ENCODE data around the gene GREB1.

The GREB1 gene

DNA sequence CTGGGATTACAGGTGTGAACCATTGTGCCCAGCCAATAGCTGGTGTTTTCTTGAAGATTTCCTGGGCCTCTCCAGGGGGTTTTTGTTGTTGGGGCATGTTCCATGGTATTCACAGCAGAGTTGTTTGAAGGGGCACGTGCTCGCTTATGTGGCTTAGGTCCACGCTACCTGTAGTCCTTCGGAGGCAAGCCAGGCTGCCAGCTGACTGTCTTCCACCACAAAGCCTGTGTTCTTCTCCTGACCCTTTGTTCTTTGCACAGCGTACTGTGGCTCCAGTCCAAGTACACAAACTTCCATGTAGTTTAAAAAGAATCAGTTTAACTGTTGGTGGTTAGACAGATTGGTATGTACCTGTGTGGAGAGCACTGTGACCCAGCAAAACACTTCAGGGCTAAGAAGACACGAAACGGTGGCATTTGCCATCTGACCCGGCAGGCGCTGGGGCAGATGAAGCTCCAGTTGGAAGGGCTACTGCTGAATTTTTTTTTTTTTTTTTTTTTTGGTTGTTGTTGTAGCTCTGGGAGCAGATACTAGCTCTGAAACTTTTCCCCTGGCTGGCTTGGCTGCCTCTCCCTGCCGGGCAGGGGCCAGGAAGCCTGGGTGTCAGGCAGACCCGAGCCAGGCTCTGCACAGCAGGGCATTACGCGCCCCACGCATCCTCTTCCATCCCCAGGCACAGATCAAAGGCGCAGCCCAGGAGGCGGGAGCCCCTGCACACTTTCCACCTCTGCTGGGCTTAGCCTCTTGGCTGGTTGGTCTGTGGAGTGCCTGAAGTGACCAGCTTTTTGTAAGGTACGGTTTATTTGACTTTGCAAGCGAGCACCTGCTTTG is 5.7 kb downstream of the GREB1 start:
- peak; percentile 38 for DNase-seq

DNA sequence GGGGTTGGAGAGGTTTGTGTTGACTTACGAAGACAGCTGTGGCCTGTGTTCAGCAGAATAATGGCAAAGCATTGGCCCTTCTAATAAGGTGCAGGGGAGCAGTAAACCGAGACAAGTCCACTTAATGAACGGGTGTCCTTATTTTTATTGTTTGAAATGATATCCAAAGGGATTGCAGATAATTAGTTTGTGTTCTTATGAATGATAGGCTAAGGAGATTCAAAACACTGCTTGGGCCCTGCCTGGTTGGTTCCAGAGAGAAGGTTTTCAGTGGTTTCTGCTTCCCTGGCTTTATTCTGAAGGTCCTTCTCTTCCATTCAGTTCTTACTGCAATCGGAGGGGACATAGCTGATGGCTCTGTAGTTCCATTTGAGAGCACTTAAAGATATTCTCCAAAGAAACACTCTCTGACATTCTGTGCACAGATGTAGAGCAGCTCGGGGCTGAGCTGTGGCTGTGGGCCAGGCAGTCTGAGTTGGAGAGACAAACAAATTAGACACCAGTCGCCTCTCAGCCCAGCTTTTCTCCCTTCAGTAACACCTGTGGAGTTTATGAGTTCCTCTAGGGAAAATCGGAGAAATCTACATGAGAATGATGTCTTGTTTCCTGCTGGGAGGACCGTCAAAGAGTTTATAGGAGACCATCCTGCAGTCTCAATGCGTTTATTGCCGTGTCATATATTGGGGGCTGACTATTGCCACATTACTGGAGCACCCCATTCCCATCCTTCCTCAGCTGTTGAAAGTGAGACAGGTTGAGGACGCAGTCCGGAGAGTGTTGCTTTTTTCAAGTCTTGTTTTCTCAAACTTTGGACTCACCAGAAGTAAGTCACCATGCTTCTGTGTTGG is 6.5 kb downstream of the GREB1 start:
- DNase-seq: peak; percentile 93

DNA sequence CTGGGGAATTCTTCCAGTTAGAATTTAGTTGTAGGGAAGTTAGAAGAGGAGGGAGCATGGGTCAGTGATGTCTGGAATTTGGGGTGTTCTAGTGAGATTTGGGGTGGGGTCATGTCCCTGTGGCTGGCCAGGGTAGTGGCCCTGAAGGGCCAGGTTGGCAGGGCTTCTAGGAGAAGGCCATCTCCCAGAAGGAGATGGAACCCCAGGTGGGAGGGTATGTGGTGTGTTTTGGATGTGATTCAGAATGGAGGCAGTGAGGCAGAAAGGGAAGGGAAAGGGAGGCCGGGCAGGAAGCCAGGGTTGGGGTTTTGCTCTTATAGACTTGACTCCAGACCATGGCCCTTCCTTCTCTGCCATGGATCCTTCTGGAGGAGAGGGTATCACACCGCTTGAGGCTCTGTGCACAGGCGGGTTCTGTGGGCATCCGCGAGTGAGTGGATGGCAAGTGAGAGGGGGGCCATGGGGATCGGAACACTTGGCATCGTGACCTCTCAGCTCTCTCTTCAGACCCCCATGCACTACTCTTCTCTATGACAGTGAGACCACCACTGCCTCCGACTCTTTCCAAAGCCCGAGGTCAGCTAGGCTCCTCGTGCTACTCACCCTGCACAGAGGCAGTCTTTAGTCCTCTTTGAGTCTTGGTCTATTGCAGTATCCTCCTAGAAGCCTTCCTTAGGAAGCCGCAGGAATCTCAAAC is 7.3 kb downstream of the GREB1 start:
- DNase-seq: peak; percentile 40

DNA sequence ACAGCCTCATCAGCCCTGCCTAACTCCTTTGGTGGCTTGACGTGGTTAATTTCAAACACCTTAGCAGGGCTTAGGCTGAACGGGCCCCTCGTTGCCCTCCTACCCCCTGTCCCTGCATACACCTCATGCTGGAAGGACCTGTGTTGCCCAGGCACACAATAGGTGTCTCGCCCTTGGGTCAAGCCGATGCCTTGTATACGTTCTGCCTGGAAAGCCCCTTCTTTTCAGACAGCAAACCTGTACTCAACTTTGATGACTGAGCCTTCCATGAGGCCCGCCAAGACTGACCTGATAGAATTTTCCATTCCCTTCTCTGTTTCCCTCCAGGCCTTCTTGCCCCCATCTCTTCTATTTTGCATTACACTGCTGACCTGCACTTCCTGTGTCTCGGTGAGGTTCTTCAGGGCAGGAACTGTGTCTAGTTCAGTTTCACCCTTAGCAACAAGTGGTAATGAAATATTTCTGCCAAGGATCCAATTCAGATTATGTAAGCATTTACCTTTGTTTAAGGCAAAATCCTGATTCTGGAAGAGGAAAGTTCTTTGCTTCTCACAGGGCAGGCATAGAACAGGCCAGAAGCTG is 7.9 kb downstream of the GREB1 start:
- no peak for DNase-seq

DNA sequence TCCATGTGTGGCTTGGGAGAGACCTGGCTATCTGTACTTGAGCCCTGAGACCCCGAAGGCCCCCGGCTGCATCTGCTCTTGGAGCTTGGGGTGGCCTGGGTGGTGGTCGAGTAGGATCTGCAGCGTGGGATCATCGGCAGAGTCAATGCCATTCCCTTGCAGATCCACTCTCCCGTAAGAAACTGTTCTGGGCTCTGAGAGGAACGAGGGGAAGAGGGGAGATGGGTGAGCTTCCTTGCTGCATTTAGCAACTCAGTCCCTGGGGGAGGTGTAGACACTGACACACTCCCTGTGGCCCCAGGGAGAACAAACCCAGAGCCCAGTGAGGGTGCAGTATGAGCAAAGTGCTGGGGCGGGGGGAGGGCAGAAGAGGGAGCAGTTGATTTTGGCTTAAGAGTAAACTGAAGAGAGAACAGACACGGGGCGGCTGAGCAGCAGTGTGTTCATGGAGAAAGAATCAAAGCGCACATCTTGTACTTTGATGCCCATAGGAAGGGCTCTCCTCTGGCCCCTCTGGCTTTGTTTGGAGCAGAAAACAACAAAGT is 8.5 kb downstream of the GREB1 start:
- DNase-seq: no peak

DNA sequence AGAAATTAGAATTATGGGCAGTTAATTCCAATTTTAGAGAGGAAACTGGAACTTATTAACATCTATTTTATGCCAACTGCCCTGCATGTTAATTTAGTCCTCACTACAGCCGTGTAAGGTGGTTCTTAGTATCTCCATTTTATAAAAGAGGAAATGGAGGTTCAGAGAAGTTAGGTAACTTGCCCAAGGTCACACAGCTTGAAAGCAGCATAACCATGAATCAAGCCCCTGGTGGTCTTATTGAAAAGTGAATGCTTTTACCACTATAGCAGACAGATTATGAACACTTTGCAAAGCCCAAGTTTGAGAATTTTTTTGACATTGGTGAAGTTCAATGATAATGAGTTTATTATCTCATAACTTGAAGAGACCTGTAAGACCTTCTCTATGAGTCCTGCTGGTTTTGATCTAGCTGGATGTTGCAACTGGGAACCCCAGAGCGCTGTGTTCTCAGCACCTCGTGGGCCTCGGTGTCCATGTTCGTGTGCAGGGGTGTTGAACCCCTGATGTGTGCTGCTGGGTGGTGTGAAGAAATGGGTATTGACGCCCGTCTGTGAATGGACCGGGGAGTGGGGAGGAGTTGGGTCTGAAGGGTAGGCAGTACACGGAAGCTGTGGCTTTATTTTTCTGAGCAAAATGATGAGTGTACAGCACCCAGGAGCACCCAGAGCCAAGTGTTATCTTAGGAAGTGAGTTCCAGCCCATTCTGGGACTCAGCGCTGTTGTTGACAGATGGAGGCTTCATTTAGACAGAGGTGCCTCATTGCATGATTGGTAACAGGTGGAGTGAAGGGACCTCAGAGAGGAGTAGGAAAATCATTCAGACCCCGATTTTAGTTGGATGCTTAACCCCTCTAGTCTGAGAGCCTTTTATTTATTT is 9.7 kb downstream of the GREB1 start:
- no peak for DNase-seq

DNA sequence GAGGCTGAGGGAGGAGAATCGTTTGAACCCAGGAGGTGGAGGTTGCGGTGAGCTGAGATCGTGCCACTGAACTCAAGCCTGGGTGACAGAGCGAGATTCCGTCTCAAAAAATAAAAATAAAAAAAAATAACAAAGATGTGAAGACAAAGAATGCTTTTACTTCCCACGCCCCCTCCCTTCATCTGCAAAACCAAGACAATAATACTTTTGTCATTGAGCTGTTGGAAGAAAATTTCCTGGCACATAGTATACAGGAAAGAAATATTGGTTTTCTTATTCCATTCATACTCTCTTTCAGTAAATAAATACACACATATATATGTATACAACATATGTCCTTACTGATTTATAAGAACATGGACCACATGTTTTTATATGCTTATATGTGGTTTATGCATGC is 12.2 kb downstream of the GREB1 start:
- DNase-seq: no peak

DNA sequence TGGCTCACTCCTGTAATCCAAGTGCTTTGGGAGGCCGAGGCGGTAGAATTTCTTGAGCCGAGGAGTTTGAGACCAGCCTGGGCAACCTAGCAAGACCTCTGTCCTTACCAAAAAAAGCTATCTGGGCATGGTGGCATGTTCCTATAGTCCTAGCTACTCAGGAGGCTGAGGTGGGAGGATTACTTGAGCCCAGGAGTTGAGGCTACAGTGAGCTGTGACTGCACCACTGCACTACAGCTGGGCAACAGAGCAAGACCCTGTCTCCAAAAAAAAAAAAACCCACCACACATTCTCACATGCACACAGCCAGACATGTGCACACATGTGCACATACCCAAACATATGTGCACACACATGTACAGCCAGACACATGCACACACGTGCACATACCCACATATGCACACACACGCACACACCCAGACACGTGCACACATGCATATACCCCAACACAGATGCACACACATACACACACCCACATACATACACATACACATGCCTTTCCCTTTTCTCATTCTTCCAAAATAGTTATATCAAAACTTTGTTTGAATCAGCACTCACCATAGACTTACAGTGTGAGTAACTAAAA is 14.2 kb downstream of the GREB1 start:
- DNase-seq: no peak

DNA sequence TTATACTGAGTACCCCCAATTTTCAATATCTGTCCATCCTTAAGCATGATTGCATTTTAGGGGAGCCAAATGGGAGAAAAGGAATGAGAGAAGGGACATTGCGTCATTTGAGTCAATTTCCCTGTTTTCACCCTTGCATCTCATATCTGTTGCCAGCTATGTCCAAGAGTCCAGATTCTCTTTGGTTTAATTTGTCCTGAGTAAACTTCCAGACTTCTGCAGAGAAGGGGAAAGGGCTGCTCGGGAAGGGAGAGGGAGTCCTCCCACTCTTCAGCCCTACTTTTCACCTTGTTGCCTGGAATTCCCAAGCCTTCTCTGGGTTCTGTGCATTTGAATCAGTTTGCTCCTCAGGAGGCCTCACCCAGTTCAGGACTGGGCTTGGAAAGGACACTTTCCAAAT is 16.5 kb downstream of the GREB1 start:
- DNase-seq: no peak

DNA sequence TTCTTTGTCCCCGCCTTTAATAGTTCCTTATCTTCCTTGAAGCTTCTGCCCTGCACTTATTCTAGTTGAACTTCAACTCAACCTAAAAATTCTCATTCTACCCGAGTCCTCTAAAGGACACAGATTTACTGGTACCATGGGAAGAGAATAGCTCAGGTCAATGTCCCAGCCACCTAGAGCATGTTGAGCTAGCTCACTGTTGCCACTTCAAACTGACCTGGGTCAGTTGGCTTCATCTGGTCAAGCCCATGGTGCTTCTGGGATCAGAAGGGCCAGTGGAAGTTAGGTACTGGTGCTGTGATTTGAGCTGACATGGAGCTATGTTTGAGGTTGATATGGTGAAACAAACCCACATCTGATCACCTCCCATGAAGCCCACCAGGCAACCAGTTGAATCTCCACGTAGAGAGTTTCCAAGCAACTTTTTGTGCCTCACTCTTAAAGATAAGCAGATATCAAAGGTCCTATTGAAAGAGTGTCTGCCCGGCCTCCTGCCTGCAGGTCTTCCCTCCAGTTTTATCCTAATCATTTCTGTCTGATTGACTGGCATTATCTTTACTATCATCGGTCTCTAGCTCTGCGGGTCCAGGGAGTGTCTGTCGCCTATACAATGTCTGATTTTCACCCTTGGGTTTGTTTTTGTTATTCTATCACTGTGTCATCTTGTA is 17.2 kb downstream of the GREB1 start:
- no peak for DNase-seq

DNA sequence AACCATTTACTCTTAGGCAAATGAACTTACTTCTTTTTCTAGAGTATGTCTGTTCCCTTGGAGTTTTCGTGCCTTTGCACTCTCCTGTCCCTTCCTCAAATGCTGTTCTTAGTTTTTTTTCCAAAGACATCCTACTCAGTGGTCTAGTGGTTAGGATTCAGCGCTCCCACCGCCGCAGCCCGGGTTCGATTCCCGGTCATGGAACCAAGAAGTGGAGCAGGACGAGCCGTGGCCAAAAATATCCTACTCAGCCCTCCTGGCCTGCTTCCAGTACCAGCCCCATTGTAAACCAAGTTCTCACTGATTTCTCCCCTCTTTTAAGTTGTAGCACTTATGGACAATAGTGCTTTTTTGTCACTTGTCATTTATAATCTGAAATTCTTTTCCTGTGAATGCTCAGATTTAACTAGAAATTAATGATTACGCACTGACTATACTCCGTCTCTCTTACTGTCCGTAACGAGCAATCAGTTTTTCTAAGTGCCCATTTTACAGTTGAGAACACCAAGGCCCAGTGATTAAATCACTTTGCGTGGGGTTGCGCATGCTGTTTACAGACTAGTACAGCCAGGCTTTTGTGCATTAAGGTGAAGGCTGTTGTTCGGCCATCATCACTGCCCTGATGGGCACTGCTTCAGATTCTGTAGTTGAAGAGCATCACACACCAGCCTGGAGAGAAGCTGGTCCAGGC is 17.9 kb downstream of the GREB1 start:
- no peak for DNase-seq

DNA sequence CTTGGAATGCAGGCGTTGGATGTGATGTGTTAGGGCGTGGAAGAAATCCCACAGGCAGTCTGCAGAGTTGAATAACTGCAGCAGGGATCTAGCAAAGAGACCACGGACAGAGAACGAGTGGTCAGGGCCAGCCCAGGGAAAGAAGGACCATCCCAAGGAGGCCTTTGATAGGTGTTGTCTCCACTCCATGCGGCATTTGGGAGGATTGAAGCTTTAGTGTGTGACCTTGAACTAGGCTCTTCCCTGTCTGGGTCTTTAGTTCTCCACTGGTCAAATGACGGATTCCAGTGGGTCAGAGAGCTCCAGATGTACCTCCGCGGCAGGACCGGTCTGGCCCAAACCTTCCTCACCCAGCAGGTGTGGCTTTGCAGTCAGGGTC is 18.4 kb downstream of the GREB1 start:
- no peak for DNase-seq

DNA sequence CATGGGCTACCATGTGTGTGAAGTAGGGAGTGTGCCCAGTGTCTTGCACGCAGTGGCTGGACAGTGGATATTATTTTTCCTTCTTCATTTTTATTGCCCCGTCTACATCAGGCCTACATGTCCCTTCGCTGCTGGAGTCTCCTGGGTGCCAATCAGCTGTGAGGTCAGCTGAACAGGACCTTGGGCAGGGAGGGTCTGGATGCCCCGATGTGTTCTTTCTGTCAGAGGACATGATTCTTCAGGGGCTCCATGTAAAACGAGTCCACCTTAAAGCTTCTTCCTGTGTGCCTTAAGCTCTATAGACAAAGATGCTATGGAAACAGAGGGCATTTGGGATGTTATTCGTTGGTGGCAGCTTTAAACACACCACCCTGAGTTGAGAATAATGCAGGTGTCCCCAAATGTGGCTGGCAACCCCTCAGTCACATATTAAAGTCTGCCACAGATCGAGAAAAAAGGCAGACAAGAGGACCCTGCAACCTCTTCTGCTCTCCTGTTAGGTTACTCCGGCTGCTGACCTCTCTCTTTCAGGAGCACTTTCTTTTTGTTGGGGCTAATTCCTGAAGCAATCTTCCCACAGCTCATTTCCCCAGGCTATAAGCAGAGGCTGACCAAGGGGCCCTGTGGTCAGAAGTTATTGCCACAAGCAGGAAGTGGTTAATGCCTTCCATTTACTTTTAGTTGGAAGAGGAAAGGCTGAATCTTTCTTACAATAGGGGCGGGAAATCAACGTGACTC is 20.0 kb downstream of the GREB1 start:
- DNase-seq: no peak

DNA sequence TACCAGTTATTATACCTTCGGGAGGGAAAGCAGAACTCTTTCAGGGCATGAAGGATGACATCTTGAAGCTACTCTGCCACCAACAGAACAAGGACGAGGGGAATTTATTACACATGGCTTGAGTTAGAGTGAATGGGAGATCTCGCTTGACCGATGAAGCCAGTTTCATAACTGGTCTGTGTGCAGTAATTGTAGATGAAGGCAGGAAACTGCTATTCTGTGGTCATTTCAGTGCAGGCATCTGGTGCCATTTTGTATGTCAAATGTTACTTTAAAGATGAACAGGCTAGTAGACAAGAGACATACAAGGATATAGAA is 20.5 kb downstream of the GREB1 start:
- no peak for DNase-seq

DNA sequence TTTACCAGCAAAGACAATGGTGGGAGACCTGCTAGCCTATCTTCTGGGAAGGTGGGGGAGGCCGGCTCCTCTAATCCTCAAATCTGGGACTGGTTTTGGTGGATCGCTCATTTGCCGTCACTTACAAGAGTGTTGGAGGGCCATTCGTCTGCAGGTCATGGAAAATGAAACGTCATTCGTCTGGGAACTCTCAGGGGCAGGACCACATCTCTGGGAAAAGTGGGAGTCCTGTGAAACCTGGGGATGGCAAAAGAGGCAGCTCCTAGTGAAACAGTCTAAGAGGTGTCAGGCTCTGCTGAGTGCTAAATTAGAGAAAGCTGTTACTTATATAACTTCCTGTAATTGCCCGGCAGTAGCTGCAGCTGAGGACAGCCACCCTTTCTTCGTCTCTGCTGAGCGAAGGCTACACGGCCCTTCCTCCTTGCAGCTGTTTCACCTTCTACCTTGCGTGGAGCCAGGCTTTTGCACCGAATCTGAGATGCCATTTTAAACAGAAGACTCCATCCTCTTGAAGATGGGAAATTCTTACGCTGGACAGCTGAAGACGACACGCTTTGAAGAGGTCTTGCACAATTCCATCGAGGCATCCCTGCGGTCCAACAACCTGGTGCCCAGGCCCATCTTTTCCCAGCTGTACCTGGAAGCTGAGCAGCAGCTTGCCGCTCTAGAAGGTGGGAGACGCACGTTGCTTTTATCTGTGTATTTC is 22.4 kb downstream of the GREB1 start:
- DNase-seq: no peak

DNA sequence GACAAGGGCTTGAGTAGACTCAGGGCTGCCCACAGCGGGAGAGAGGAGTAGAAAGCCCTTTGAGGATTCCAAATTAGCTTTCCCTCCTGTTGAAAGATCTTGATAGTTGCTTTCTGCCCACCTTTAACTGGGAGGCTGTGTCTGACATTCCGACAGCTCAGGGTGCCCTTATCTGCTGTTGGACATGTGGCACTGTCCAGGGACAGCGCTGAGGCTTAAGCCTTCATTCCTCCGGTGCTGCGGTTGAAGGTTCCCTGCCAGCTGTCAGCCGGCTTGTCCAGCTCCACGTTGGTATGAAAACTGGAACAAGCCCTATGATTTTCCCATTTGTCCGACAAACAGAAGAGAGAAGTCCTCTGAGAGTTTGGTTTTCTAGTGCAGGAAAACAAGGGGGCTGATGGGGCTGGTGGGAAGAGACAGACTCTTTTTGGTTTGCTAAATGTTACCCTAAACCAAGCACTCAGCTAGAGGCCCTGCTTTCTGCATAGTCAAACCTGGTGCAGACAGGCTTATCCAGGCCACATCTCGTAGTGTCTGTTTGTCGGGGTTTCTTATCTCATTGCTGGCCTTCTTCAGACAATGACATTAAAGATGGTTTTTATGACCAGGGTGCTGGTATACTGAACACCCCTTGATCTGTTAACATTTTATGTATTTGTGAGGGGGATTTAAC is 24.5 kb downstream of the GREB1 start:
- no peak for DNase-seq

DNA sequence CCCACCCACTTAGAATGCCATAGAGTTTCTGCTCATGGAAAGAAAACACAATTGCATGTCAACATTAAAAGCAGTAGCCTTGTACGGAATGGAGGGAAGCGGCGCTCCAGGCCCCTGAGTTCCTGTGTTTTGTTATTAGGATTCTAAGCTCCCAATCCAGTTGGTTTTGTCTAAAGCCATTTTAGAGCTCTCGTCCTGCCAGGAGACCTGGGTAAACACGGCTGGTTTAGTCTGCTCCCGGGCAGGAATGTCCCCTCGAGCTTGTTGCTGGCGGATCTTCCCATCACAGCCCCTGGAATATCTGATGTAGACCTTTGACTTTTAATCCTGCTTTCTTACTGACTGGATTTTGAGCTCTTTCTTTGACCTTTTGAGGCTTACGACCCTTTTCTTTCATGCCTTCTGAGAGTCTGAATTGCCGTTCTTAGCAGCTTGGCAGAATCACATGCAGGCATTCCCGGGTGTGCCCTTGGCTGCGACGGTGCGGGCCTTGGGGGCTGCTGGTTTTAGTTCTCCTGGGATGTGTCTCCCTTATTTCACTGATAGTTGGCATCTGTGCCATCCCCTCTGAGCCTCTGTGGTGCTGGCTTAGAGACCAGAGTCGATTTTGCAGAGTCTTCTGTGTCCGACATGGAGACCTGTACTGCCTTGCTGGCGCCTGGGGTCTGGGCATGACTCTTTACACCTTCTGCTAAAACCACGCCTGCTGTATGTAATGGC is 25.4 kb downstream of the GREB1 start:
- DNase-seq: no peak

DNA sequence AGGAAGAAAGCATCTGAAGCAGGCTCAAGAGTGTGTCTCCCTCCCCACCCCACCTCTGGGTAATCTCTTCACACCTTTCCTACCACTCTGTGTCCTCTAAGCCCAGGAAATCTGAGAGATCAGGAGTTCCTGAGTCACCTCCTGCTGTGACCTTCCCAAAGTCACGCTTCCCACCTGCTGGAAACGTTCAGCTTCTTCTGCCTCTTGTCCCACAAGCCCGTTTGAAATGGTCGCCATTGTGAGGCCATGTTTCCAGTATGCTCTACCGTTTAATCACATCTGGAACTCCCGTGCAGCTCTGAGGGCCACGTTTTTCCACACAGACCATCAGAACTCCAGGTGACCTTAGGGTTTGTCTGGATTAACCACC is 25.9 kb downstream of the GREB1 start:
- no peak for DNase-seq

Measured in NCI-H2029 treated with DMSO at 0.1 percent for 48 hours (cell line).